Mesenteric fat pad (tissue), 1 donor: ENCODE measurements around the gene ACTG1. TPM values are rescaled to one million over a fixed set of nuclear protein-coding genes. Genes with fewer than 3 reads are reported as not detected.

Experiments used
- DNase-seq: peaks from one replicate; pipeline ENCODE4 v3.0.0-alpha.2; 2020; ENCODE audit warnings: low spot score
- total RNA-seq: library from RNA; stranded (reverse); fragmentation: NEBNext Ultra II Directional; extraction: Animal tissue kit (Norgen Biotek cat#: 25700); gene quantifications from one replicate; pipeline ENCODE4 v1.2.1, GENCODE V29; 2021
- donor health status: DM: yes; HTN: yes; CAD: no.

ACTG1 gene
- total RNA-seq, 1 donor from 2014 or later: 1,641 TPM

DNA sequence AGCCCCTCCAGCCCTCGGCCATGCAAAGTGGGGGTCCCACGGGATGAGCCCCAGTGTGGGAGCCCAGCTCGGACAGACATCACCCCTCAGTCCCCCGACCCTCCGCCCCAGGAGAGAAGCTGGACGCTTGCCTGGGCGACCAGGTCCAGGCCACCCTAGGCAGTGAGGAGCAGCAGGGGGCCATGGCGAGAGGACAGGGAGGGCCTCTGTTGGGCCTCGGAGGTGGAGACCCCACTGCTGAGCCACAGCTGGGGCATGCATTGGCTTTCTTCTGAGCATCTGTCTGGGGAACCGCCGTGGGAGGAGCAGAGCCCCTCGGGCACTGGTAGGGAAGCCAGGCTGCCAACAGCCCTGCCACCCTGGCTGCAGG, 13.0 kb downstream of the ACTG1 start:
- DNase-seq: no peak

GRCh38 chr17:81498953-81499600, 13.5 kb downstream of the ACTG1 start:
- DNase-seq: no peak

DNA sequence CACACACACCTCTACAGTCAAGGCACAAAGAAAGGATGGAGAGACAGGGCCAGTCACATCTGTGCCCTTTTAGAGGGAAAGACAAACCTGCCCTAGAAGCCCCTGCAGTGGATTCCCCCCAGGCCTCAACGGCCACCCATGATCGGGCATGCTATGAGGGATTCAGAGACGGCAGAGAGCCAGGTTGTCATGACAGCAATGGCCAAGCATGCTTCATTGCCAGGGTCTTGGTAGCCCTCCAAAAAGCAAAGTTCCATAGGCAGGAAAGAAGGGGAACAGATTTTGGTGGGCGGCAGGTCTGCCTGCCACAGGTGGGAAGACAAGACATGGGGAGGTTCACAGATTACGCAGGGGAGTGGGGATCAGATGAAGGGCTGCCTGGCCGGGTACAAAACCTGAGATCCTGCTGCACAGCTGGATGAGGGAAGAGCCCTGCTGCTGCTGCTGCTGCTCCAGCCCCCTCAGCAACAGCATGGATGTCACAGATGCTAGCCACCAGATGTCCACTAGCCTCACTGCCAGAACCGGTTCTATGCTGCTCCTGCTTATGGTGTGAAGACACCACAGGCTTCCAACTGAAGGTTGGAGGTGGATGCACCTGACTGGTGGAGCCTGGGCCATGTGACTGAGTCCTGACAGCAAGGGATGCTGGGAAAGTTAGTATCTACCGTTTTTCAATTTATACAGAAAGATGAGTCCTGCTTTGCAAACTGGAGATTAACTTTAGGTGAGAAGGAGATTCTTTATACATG, 17.8 kb downstream of the ACTG1 start:
- no peak for DNase-seq

- no peak for DNase-seq
These were observed 19.2 kb downstream of the ACTG1 start for GRCh38 chr17:81493198-81494038.

DNA sequence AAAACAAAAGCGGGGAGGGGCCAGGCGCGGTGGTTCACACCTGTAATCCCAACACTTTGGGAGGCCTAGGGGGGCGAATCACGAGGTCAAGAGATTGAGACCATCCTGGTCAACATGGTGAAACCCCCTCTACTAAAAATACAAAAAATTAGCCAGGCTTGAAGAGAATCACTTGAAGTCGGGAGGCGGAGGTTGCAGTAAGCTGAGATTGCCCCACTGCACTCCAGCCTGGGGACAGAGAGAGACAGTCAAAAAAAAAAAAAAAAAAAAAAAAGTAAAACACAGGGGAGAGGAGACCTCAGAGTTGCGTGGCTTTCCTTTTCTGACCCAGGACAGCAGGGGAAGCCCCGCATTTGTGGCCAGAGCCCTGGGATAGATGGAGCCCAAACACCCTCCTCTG, 19.9 kb downstream of the ACTG1 start:
- DNase-seq: no peak

DNA sequence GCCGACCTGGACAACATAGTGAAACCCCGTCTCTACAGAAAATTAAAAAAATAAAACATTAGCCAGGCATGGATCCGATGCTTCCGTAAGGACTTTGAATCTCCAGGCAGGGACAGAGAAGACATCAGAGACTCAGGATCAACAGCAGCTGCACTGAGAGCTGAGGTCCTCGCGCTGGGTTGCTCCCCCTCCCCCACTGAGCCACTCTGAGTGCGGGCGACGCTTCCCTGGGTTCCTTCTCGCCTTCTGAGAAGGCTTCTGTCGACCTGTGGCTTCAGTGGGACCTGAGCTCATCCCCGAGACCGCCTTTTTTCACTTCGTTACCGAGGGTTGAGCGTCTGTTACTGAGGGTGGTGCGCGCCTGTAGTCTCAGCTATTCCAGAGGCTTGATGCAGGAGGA, 20.4 kb downstream of the ACTG1 start:
- no peak for DNase-seq

DNA sequence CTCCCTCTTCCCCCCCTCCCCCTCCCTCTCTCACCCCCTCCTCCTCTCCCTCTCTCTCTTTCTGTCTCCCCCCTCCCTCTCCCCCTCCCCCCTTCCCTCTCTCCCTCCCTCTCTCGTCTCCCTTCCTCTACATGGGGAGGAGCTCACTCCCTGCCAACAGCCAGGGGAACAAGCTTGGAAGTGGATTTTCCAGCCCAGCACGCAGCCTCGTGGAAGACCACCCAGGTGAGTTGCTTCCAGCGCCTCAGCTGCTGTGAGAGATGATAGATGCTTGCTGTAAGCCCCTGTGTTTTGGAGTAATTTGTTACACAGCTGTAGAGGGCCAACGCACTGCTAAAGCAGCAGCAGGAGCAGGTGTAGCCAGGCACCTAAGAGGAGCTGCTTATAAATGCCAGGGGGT, 20.8 kb downstream of the ACTG1 start:
- no peak for DNase-seq

GRCh38 chr17:81491181-81491581, 21.4 kb downstream of the ACTG1 start:
- no peak for DNase-seq

DNA sequence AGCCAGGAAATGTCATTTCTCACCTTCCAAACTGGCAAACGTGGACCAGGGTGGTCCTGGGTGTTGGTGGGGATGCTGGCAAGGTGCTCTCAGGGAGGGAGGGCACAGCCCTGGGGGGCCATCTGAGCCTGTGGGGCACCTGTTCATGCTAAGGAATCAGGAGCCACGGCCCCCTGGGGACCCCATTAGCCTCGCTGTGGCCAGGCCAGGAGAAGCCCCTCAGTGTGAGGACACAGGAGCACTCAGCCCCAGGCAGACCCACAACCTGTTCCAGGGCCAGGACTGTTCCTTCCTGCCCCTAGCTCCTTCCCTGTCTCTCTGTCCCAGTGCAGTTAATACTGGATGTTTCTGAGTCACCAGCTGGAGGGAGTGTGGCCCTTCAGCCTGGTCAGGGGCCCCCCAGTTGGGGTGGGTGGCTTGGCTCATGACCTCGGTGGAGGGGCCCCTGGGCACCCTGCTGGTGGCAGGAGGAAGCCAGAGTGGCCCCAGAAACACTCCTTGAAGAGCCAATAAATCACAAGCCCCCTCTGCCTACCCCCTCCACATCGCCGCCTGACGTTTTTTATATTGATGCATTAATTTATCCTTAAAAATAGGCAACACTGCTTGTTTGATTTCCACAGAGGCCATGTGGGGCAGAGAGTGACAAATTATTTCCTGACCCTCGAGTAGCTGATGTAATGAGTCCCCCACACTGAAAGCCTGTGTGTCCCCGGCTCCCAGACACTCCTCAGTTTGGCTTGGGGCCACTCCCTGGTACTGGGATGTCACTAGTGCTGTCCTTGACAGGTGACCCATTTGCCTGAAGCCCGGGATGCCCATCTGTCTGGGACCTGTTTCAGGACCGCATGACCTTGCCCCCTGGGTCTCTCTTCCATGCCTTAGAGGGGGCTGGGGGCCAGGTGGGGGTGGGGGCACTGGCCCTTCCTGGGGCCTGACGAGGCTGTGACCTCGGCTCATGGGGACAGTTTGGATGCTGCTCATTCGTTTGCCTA, 22.3 kb downstream of the ACTG1 start:
- DNase-seq: no peak

DNA sequence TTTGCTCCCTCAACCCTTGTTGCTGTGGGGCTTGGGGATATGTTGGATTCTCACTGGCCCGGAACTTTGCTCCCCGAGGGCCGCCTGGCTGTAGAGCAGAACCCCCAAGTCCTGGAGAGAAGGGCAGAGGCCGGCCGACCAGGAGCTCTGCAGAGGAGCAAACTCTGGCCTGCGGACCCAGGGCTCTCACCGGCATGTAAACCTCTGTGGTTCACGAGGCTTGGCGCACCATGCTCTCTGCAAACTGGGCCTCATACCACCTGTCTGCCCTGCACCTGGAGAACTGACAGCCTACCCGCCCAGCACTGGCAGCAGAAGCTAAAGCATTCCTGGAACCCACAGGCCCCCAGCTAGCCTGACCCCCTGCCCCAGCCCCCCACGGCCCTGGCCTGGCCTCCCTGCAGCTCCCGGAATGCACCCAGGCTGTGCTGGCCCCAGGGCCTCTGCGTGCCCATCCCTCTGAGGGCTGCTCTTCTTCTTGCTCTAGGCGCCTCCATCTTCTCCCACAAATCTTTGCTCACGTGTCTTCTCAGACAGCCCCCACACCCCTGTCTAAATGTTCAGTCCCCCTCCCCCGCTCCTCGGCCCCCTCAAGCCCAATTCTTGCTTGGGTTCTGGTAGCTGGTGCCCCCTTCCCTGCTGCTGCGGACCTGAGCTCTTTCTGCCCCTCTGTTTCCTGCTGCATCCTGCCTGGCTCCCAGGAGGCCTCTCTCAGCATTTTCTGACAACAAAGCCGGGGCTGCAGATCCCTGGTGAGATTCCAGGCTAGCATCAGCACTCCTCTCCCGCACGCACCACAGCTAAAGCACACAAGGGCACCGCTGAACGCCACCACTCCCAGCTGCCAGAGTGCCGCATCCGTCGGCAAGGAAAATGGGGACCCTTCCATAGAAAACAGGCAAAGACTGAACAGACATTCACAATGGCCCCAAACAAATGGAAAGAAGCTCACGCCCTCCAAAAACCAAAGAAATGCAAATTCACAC, 23.3 kb downstream of the ACTG1 start:
- DNase-seq: no peak

GRCh38 chr17:81488276-81488860, 24.2 kb downstream of the ACTG1 start:
- no peak for DNase-seq

- peak; percentile 95 for DNase-seq
These were observed 24.9 kb downstream of the ACTG1 start for GRCh38 chr17:81487487-81488275.

DNA sequence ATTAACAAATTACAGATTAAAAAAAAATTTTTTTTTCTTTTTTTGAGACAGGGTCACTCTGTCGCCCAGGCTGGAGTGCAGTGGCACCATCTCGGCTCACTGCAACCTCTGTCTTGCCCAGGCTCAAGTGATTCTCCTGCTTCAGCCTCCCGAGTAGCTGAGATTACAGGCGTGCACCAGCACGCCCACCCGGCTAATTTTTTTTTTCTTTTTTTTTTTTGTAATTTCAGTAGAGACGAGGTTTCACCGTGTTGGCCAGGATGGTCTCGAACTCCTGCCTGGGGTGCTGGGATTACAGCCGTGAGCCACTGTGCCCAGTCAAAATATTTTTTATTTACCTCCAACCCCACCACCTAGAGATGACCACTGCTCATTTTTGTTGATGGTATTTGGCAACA, 25.5 kb downstream of the ACTG1 start:
- no peak for DNase-seq

DNA sequence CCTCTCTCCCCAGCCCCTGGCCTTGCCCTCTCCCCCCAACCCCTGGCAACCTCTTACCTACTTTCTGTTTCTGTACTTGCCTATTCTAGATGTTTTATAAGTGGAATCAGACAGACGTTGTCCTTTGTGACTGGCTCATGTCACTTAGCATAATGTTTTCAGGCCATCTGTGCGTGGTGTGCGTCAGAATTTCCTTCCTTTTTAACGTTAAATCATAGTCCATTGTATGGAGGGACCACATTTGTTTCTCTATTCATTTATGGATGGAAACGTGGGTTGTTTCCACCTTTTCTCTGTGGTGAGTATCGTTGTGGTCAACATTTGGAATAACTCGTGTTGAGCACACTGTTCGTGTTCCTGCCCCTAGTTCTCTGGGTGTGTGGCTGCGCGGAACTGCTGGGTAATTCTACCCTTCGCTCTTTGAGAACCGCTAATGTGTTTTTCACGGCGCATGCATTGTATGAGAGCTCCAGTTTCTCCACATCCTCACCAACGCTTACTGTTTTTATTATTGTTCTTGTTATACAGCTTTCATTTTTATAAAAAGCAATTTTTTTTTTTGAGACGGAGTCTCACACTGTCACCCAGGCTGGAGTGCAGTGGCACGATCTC, 26.3 kb downstream of the ACTG1 start:
- no peak for DNase-seq

GRCh38 chr17:81484195-81484979, 28.2 kb downstream of the ACTG1 start:
- peak; percentile 97 for DNase-seq

GRCh38 chr17:81483862-81484194, 28.8 kb downstream of the ACTG1 start:
- DNase-seq: no peak

- no peak for DNase-seq
These were observed 29.3 kb downstream of the ACTG1 start for GRCh38 chr17:81483085-81483861.
